ENCODE data around the gene DICER1.

DNA sequence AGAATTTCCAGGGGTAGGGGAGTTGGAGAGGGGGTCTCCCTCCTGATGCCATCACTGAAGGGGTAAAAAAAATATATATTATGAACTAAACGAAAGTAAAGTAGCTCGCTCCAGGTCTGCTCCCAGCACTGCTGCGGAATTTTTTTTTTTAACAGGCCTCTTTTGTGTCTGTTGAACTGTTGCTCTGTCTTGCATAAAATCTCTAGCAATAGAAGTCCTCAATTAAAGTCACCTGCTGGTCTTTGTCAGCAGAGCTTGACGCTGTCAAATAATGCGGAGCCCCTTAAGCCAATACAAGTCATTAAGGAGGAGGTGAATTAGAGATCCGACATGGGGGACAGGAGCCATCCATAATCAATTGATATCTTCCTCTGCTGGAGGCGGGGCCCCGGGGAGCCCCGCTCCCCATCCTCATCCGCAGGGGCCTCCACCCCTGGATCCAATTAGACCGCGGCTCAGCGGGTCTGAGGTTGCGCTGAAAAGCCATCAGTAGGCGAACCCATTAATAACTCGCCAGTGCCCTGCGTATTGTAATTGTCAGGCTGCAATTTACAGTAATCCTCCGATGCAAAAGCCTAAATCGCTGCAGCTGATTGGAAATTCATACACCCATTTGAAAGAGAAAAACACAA is 85.6 kb downstream of the DICER1 start:
- TF ChIP-seq CTCF (IDR thresholded peaks at IDR 0.05; ENCODE audit: poor library complexity) = no peak
- TF ChIP-seq EZH2phosphoT487 (IDR thresholded peaks at IDR 0.05; ENCODE audit: low read depth, severe bottlenecking, unreplicated experiment) = no peak
- no peak for TF ChIP-seq EZH2 (IDR thresholded peaks at IDR 0.05; ENCODE audit: borderline replicate concordance)

Measured in hepatocyte (in vitro differentiated cells).